ENCODE results near the gene TMEM59.

- TF ChIP-seq CTCF (IDR thresholded peaks at IDR 0.05) (no peak), EZH2 (IDR thresholded peaks at IDR 0.05; ENCODE audit: borderline replicate concordance, insufficient read depth, low read depth, low read length, poor library complexity, severe bottlenecking) (no peak)
Measured at GRCh38 chr1:53981220-53981619, 71.8 kb downstream of the TMEM59 start.

Data from B cell (primary cell).